HG03457 (cell line): ENCODE data around the gene ARAP1.

Experiments
- ATAC-seq: cut with Tn5 transposase; IDR thresholded peaks from one replicate; pipeline ENCODE4 v1.9.1; 2021; ENCODE audit warnings: moderate number of reproducible peaks; ENCODE audit not compliant: unreplicated experiment

The ARAP1 gene

GRCh38 chr11:72744474-72744873 is 7.7 kb downstream of the ARAP1 start:
- peak; percentile 2 for ATAC-seq

GRCh38 chr11:72743321-72744221 is 8.6 kb downstream of the ARAP1 start:
- ATAC-seq: peak; percentile 49

- ATAC-seq: no peak
These were observed 9.5 kb downstream of the ARAP1 start for GRCh38 chr11:72742513-72743320.

- no peak for ATAC-seq
These were observed 10.2 kb downstream of the ARAP1 start for GRCh38 chr11:72741849-72742512.

- no peak for ATAC-seq
These were observed 10.8 kb downstream of the ARAP1 start for GRCh38 chr11:72741429-72741833.

- no peak for ATAC-seq
These were observed 11.4 kb downstream of the ARAP1 start for GRCh38 chr11:72740562-72741428.

GRCh38 chr11:72740060-72740424 is 12.2 kb downstream of the ARAP1 start:
- ATAC-seq: no peak

- no peak for ATAC-seq
These were observed 12.8 kb downstream of the ARAP1 start for GRCh38 chr11:72739240-72740059.

- no peak for ATAC-seq
These were observed 13.7 kb downstream of the ARAP1 start for GRCh38 chr11:72738199-72739141.

- no peak for ATAC-seq
These were observed 14.9 kb downstream of the ARAP1 start for GRCh38 chr11:72737336-72737735.

GRCh38 chr11:72736452-72737069 is 15.6 kb downstream of the ARAP1 start:
- no peak for ATAC-seq

- ATAC-seq: no peak
These were observed 16.6 kb downstream of the ARAP1 start for GRCh38 chr11:72735495-72736027.

GRCh38 chr11:72732329-72732728 is 19.9 kb downstream of the ARAP1 start:
- no peak for ATAC-seq

GRCh38 chr11:72730737-72731136 is 21.5 kb downstream of the ARAP1 start:
- no peak for ATAC-seq

- no peak for ATAC-seq
These were observed 22.0 kb downstream of the ARAP1 start for GRCh38 chr11:72730243-72730642.

- no peak for ATAC-seq
These were observed 24.7 kb downstream of the ARAP1 start for GRCh38 chr11:72727521-72727920.

- ATAC-seq: no peak
These were observed 25.7 kb downstream of the ARAP1 start for GRCh38 chr11:72726266-72727220.
